OCI-LY1 (cell line): ENCODE measurements around the gene GPATCH4.
A peak's percentile ranks its signal among the peaks of the same experiment; 100 is the strongest.

Source experiments
- H2AFZ ChIP-seq: fragments of 200-600 bp; sonication (generic), shearing (Covaris generic); 2 replicates; pipeline ENCODE4 v1.6.0; 2014; ENCODE audit warnings: antibody characterized with exemption, mild to moderate bottlenecking, low read length
- H3F3A ChIP-seq: fragments of 200-600 bp; sonication (generic), shearing (Covaris generic); 2 replicates; pipeline ENCODE4 v1.6.0; 2014; ENCODE audit warnings: mild to moderate bottlenecking, antibody characterized with exemption, low read length, moderate library complexity; ENCODE audit not compliant: insufficient read depth
- H3K27ac ChIP-seq: fragments of 200-600 bp; sonication (generic); 2 replicates; pipeline ENCODE4 v1.5.1; 2014; ENCODE audit warnings: low read length, mixed run types, mild to moderate bottlenecking, low read depth; ENCODE audit not compliant: poor library complexity, severe bottlenecking
- H3K27me3 ChIP-seq: fragments of 200-600 bp; sonication (generic); 2 replicates; pipeline ENCODE4 v1.6.0; 2014; ENCODE audit warnings: antibody characterized with exemption, mild to moderate bottlenecking, low read length, moderate library complexity; ENCODE audit not compliant: insufficient read depth
- H3K36me3 ChIP-seq: fragments of 200-600 bp; sonication (generic); 2 replicates; pipeline ENCODE4 v1.6.1; 2014; ENCODE audit warnings: mild to moderate bottlenecking, antibody characterized with exemption, low read length, moderate library complexity, mixed read lengths; ENCODE audit not compliant: insufficient read depth
- H3K4me1 ChIP-seq: fragments of 200-600 bp; sonication (generic); 2 replicates; pipeline ENCODE4 v1.5.1; 2014; ENCODE audit warnings: mild to moderate bottlenecking, low read length, moderate library complexity; ENCODE audit not compliant: insufficient read depth, severe bottlenecking
- H3K4me2 ChIP-seq: fragments of 200-600 bp; sonication (generic), shearing (Covaris generic); 2 replicates; pipeline ENCODE4 v1.6.1; 2014; ENCODE audit warnings: low read length
- H3K4me3 ChIP-seq: fragments of 200-600 bp; sonication (generic); 2 replicates; pipeline ENCODE4 v1.5.1; 2014; ENCODE audit warnings: low read length, low read depth, mild to moderate bottlenecking, mixed read lengths; ENCODE audit not compliant: poor library complexity, severe bottlenecking
- H3K79me2 ChIP-seq: fragments of 200-600 bp; shearing (Covaris generic); 2 replicates; pipeline ENCODE4 v1.6.1; 2016; ENCODE audit warnings: mixed run types, low read length, mixed read lengths; ENCODE audit not compliant: insufficient read depth
- H3K9ac ChIP-seq: fragments of 200-600 bp; sonication (generic), shearing (Covaris generic); 2 replicates; pipeline ENCODE4 v1.6.1; 2014; ENCODE audit warnings: mild to moderate bottlenecking, low read length, mixed read lengths
- H3K9me2 ChIP-seq: fragments of 200-600 bp; sonication (generic), shearing (Covaris generic); 2 replicates; pipeline ENCODE4 v1.6.1; 2014; ENCODE audit warnings: low read depth, mild to moderate bottlenecking, low read length, mixed read lengths
- H3K9me3 ChIP-seq: fragments of 200-600 bp; shearing (Covaris generic); 2 replicates; pipeline ENCODE4 v1.6.1; 2014; ENCODE audit warnings: low read length, mixed read lengths
- H4K20me1 ChIP-seq: fragments of 200-600 bp; sonication (generic), shearing (Covaris generic); 2 replicates; pipeline ENCODE4 v1.6.0; 2016; ENCODE audit warnings: mild to moderate bottlenecking, low read length; ENCODE audit not compliant: insufficient read depth
- CTCF ChIP-seq: fragments of 200-600 bp; sonication (generic), shearing (Covaris generic); IDR thresholded peaks from 2 replicates; pipeline ENCODE4 v1.5.1; 2017; ENCODE audit warnings: mild to moderate bottlenecking, antibody characterized with exemption, low read length, moderate library complexity, mixed read lengths
- EZH2 ChIP-seq: fragments of 200-600 bp; sonication (generic), shearing (Covaris generic); IDR thresholded peaks from 2 replicates; pipeline ENCODE4 v1.8.0; 2017; ENCODE audit warnings: borderline replicate concordance, mixed run types, mild to moderate bottlenecking, antibody characterized with exemption, low read length, moderate library complexity, mixed read lengths

Gene GPATCH4

GRCh38 chr1:156595016-156595415 lies 6.3 kb downstream of the GPATCH4 start:
- Histone ChIP-seq H3K9me2 (no peaks in the 10 kb centered on the region), H3K4me3 (no peak overlapping the region), H3F3A (0 out of 2 replicates have a peak, but pooled peaks cover 4% of the 10 kb centered on the region), H3K4me2 (no peak overlapping the region), H3K9me3 (no peaks in the 10 kb centered on the region), H3K4me1 (peaks cover 30% of the 10 kb centered on the region), H3K79me2 (no peaks in the 10 kb centered on the region), H4K20me1 (no peaks in the 10 kb centered on the region), H2AFZ (no peak overlapping the region), H3K27me3 (no peaks in the 10 kb centered on the region), H3K36me3 (peaks cover 62% of the 10 kb centered on the region), H3K27ac (no peak overlapping the region), H3K9ac (no peak overlapping the region)
- TF ChIP-seq EZH2 (no peak), CTCF (no peak)

- Histone ChIP-seq H4K20me1 (no peaks in the 10 kb centered on the region), H3K36me3 (peaks cover 59% of the 10 kb centered on the region), H3F3A (0 out of 2 replicates have a peak, but pooled peaks cover 4% of the 10 kb centered on the region), H3K9me2 (no peaks in the 10 kb centered on the region), H3K4me2 (no peak overlapping the region), H3K27ac (no peak overlapping the region), H3K9me3 (no peaks in the 10 kb centered on the region), H3K27me3 (no peaks in the 10 kb centered on the region), H3K79me2 (no peaks in the 10 kb centered on the region), H3K4me3 (no peak overlapping the region), H3K4me1 (peaks cover 24% of the 10 kb centered on the region), H2AFZ (no peak overlapping the region), H3K9ac (no peak overlapping the region)
- TF ChIP-seq EZH2: no peak
- no peak for TF ChIP-seq CTCF
Measured at GRCh38 chr1:156594190-156594589, 7.1 kb downstream of the GPATCH4 start.

GRCh38 chr1:156593661-156593989 lies 7.7 kb downstream of the GPATCH4 start:
- TF ChIP-seq CTCF: no peak
- no peak for TF ChIP-seq EZH2
- no peaks in the 10 kb centered on the region for H3K9me3 ChIP-seq
- H3K9ac ChIP-seq: no peak overlapping the region; the same call in 1 of the 2 replicates
- H3K27me3 ChIP-seq: no peaks in the 10 kb centered on the region
- no peak overlapping the region; the same call in 1 of the 2 replicates for H3K4me2 ChIP-seq
- 0 out of 2 replicates have a peak, but pooled peaks cover 4% of the 10 kb centered on the region for H3F3A ChIP-seq
- H3K4me3 ChIP-seq: no peak overlapping the region
- no peak overlapping the region for H2AFZ ChIP-seq
- H3K4me1 ChIP-seq: peaks cover 24% of the 10 kb centered on the region
- no peaks in the 10 kb centered on the region for H3K9me2 ChIP-seq
- H3K27ac ChIP-seq: peak overlapping the region; percentile 67
- H3K79me2 ChIP-seq: no peaks in the 10 kb centered on the region
- H4K20me1 ChIP-seq: no peaks in the 10 kb centered on the region
- H3K36me3 ChIP-seq: peaks cover 54% of the 10 kb centered on the region
